ENCODE results near the gene CSRP3. TPM values are rescaled to one million over a fixed set of nuclear protein-coding genes. Genes with fewer than 3 reads are reported as not detected.

Gene CSRP3
- total and polyA plus RNA-seq, 7 donors, result 0.66 to 1.2 (median 1.2) TPM; not detected in 4

DNA sequence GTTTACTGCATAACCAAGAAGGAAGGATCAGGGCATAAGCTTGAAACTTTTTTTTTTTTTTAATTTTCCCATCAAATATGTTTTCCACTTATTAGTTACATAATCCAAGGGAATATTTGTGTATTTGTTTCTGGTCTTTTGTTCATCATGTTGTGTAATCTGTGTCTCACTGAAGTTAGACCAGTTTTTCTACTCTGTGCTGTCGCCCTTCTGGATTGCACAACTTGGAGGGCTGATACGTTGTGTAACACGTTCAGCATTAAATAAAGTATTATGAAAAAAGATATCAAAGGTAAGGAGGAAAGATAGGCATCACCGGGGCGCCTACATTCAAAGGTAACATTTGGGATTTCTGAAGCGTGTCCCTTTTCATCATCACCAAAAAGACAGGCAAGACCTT lies 42.3 kb upstream of the CSRP3 start:
- DNase-seq, result no peak
- WGBS, 2 donors, result 26 to 71% methylated on average over 6 of the region's 6 CpGs
- Histone ChIP-seq H3K9me3 (no peaks in the 10 kb centered on the region), H3K27me3 (peaks cover 17 to 62% (median 41%) of the 10 kb centered on the region in 3 donors), H3K36me3 (no peaks in the 10 kb centered on the region), H3K4me3 (no peak overlapping the region), H3K27ac (no peak overlapping the region), H3K4me1 (peaks cover 0 to 28% (median 24%) of the 10 kb centered on the region in 4 donors)
- intact Hi-C loops (cut with DNase I), result no loop called here
- TF ChIP-seq EP300 (IDR thresholded peaks at IDR 0.05) (no peak), POLR2A (IDR thresholded peaks at IDR 0.05) (no peak), POLR2AphosphoS5 (IDR thresholded peaks at IDR 0.05) (no peak)
- TF ChIP-seq, protein P1, sequence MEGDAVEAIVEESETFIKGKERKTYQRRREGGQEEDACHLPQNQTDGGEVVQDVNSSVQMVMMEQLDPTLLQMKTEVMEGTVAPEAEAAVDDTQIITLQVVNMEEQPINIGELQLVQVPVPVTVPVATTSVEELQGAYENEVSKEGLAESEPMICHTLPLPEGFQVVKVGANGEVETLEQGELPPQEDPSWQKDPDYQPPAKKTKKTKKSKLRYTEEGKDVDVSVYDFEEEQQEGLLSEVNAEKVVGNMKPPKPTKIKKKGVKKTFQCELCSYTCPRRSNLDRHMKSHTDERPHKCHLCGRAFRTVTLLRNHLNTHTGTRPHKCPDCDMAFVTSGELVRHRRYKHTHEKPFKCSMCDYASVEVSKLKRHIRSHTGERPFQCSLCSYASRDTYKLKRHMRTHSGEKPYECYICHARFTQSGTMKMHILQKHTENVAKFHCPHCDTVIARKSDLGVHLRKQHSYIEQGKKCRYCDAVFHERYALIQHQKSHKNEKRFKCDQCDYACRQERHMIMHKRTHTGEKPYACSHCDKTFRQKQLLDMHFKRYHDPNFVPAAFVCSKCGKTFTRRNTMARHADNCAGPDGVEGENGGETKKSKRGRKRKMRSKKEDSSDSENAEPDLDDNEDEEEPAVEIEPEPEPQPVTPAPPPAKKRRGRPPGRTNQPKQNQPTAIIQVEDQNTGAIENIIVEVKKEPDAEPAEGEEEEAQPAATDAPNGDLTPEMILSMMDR (IDR thresholded peaks at IDR 0.05), result no peak

DNA sequence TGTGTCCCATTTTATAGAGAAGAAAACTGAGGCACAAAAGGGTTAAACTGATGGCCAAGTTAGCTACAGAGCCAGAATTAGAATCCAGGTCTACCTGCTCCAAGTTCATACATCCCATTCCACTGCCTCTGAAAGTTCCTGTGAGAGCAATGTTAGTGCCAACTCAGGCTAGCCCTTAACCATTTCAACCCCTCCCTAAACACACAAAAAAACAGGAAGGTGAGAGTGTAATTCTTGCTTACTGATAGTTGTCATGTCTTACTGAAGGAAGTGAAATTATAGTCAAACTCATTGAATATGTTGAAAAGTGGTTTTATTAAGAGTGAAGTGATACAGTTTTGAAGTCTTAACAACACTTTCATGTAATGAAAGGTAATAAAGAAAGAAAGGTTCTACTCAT lies 41.8 kb upstream of the CSRP3 start:
- DNase-seq, result no peak
- H3K27me3 ChIP-seq, result peaks cover 17 to 66% (median 42%) of the 10 kb centered on the region in 3 donors
- H3K36me3 ChIP-seq, result no peaks in the 10 kb centered on the region
- no peaks in the 10 kb centered on the region for H3K9me3 ChIP-seq
- intact Hi-C loops (cut with DNase I), result no loop called here
- no peak overlapping the region for H3K4me3 ChIP-seq
- H3K4me1 ChIP-seq, result peaks cover 0 to 28% (median 24%) of the 10 kb centered on the region in 4 donors
- no peak for TF ChIP-seq POLR2AphosphoS5 (IDR thresholded peaks at IDR 0.05)
- no peak for TF ChIP-seq EP300 (IDR thresholded peaks at IDR 0.05)
- H3K27ac ChIP-seq, result no peak overlapping the region

DNA sequence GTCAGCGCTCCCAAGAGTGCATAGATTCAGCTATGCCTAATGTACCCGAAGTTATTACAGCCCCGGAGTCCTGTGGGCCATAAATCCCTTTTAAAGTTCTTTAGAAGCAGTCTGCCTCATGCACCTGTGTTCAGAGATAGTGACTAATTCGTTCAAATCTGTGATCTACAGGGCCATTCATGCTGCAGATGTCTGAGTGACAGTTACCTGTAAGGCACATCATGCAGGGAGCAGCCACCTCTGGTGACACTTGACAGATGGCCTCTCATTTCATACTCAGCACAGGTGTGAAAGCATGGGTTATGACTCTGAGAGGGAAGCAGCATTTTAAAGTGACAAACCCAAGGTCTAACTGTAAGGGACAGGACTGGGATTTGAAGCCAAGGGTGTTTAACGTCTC lies 41.4 kb upstream of the CSRP3 start:
- Histone ChIP-seq H3K36me3 (no peaks in the 10 kb centered on the region), H3K27me3 (peaks cover 17 to 71% (median 42%) of the 10 kb centered on the region in 3 donors), H3K9me3 (no peaks in the 10 kb centered on the region), H3K4me1 (peaks cover 0 to 28% (median 24%) of the 10 kb centered on the region in 4 donors), H3K4me3 (no peak overlapping the region), H3K27ac (no peak overlapping the region)
- WGBS, 2 donors, result 32 to 60% methylated on average over 5 of the region's 5 CpGs
- no peak for DNase-seq
- no peak for TF ChIP-seq EP300 (IDR thresholded peaks at IDR 0.05)
- no peak for TF ChIP-seq POLR2A (IDR thresholded peaks at IDR 0.05)
- TF ChIP-seq, protein P1 (IDR thresholded peaks at IDR 0.05), result no peak
- TF ChIP-seq POLR2AphosphoS5 (IDR thresholded peaks at IDR 0.05), result no peak
- intact Hi-C loops (cut with DNase I), result no loop called here

GRCh38 chr11:19242179-19242932 lies 40.6 kb upstream of the CSRP3 start:
- H3K4me1 ChIP-seq, result peaks cover 0 to 28% (median 24%) of the 10 kb centered on the region in 4 donors
- H3K9me3 ChIP-seq, result no peaks in the 10 kb centered on the region
- 20 to 27% methylated on average over 55 of the region's 55 CpGs for WGBS, 2 donors
- no peak overlapping the region for H3K27ac ChIP-seq
- no peak for DNase-seq
- H3K27me3 ChIP-seq, result peaks cover 17 to 78% (median 42%) of the 10 kb centered on the region in 3 donors
- peak overlapping the region in 3 of 4 donors; percentile 47 to 75 (median 60) for H3K4me3 ChIP-seq
- no peak for TF ChIP-seq POLR2A (IDR thresholded peaks at IDR 0.05)
- no peak for TF ChIP-seq POLR2AphosphoS5 (IDR thresholded peaks at IDR 0.05)
- no peak for TF ChIP-seq EP300 (IDR thresholded peaks at IDR 0.05)
- TF ChIP-seq, protein P1 (IDR thresholded peaks at IDR 0.05), result no peak
- H3K36me3 ChIP-seq, result no peaks in the 10 kb centered on the region
- intact Hi-C loops (cut with DNase I), result no loop called here

DNA sequence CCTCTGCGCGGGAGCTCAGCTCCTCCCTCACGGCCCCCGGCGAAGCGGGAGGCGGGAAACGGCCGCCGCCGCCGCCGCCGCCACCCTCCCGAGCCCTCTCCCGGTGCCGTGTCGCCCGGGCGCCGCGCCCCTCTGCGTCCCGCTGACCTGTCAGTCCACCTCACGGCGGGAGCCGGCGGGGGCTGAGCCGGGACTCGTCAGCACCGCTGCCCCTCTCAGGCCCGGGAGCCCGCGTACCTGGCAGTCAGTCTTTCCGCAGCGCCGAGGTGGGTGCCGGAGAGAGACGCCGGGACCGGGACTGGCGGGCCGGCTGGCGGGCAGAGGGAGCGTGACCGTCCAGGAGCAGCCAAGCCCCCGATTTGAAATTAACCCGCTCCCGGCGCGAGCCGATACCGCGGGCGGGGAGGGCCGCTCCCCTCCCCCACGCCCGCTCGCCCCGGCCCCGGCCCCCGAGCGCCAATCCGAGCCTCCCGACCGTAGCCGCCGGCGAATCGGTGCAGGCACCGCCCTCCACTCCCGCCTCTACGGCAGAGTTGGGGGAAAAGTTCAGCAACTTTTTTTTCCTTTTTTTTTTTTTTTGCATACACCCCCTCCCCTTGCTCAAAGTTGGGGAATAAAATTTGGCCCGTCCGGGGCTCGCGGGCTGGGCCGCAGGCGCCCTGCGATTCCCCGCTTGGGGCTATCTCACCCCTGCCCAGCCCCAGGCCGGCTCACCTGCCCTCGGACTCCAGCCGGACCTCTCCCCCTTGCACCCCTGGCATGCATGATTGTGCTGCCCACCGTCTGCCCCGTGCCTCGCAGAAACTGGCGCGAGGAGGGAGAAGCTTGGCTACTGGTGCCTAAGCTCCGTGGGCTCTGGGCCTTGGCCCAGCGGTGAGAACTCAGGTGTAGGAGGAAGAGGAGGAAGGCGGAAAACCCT lies 39.7 kb upstream of the CSRP3 start:
- WGBS, 2 donors, result 0% methylated on average over 92 of the region's 92 CpGs
- Histone ChIP-seq H3K4me3 (peak overlapping the region; percentile 12 to 75 (median 54)), H3K27ac (no peak overlapping the region), H3K27me3 (peaks cover 17 to 73% (median 48%) of the 10 kb centered on the region in 3 donors), H3K9me3 (no peaks in the 10 kb centered on the region), H3K36me3 (no peaks in the 10 kb centered on the region), H3K4me1 (peaks cover 0 to 28% (median 24%) of the 10 kb centered on the region in 4 donors)
- intact Hi-C loops (cut with DNase I), result no loop called here
- peak; percentile 66 for DNase-seq
- no peak for TF ChIP-seq EP300 (IDR thresholded peaks at IDR 0.05)
- TF ChIP-seq, protein P1 (IDR thresholded peaks at IDR 0.05), result no peak
- TF ChIP-seq POLR2AphosphoS5 (IDR thresholded peaks at IDR 0.05), result no peak
- no peak for TF ChIP-seq POLR2A (IDR thresholded peaks at IDR 0.05)

All from sigmoid colon (tissue), 7 donors.